Adipocyte (in vitro differentiated cells): ENCODE results near the gene NUP54.
A peak's percentile ranks its signal among the peaks of the same experiment; 100 is the strongest.

Source experiments
- DNase-seq: peaks from one replicate; pipeline ENCODE4 v3.0.0-alpha.2; 2015; ENCODE audit warnings: low read depth
- H3K27me3 ChIP-seq: replicated peaks from 2 replicates; pipeline ENCODE4 v1.7.0; 2013; ENCODE audit warnings: mild to moderate bottlenecking, low read length, moderate library complexity; ENCODE audit not compliant: control insufficient read depth, insufficient read depth
- H3K36me3 ChIP-seq: 2 replicates; pipeline ENCODE4 v1.7.0; 2013; ENCODE audit warnings: low read length, mild to moderate bottlenecking, moderate library complexity; ENCODE audit not compliant: control insufficient read depth, insufficient read depth, severe bottlenecking
- H3K4me1 ChIP-seq: 2 replicates; pipeline ENCODE4 v1.7.0; 2013; ENCODE audit warnings: mild to moderate bottlenecking, low read length, moderate library complexity; ENCODE audit not compliant: control insufficient read depth, insufficient read depth
- H3K4me3 ChIP-seq: 2 replicates; pipeline ENCODE4 v1.7.0; 2013; ENCODE audit warnings: mild to moderate bottlenecking, low read length, moderate library complexity
- H3K9ac ChIP-seq: 2 replicates; pipeline ENCODE4 v1.7.0; 2013; ENCODE audit warnings: mild to moderate bottlenecking, low read length, moderate library complexity
- H3K9me3 ChIP-seq: 2 replicates; pipeline ENCODE4 v1.7.0; 2013; ENCODE audit warnings: mild to moderate bottlenecking, low read length, moderate library complexity; ENCODE audit not compliant: control insufficient read depth

The NUP54 gene

GRCh38 chr4:76179398-76180318 is 31.5 kb upstream of the NUP54 start:
- peaks cover 35% of the 10 kb centered on the region for H3K36me3 ChIP-seq
- H3K27me3 ChIP-seq: no peaks in the 10 kb centered on the region
- peak; percentile 93 for DNase-seq
- H3K9me3 ChIP-seq: no peaks in the 10 kb centered on the region
- H3K4me3 ChIP-seq: no peak overlapping the region
- peaks cover 26% of the 10 kb centered on the region for H3K4me1 ChIP-seq
- H3K9ac ChIP-seq: peak overlapping the region; percentile 42

DNA sequence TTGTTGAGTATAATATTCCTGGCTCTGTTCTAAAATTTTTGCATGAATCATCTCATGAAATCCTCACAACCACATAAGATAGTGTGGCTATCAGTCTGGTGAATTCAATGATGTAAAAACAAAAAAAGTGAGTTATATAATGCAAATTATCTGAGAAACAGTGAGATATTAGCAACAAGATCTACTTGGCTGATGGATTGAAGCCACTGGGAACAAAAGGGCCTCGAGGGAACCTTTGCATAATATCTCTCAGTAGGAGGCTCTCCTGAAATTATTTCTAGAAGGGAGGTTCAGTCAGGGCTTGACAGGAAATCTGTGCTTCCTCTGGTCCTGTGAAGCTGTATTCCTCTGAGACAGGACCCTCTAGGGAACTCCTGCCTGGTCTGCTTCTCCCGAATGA is 30.1 kb upstream of the NUP54 start:
- Histone ChIP-seq H3K36me3 (peaks cover 41% of the 10 kb centered on the region), H3K4me1 (peaks cover 26% of the 10 kb centered on the region), H3K9me3 (no peaks in the 10 kb centered on the region), H3K9ac (peak overlapping the region; percentile 43), H3K27me3 (no peaks in the 10 kb centered on the region), H3K4me3 (no peak overlapping the region)
- no peak for DNase-seq

DNA sequence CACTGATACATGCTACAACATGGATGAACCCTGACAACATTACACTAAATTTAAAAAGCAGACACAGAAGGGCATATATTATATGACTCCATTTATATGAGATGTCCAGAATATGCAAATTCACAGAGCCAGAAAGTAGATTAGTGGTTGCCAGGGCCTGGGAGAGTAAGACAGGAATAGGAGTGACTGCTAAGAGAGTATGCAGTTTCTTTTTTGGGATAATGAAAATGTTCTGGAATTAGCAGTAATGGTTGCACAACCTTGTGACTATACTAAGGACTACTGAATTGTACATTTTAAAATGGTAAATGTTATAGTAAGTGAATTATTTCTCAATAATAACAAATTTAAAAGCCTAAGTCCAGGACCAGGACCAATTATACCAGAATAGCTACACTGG is 29.5 kb upstream of the NUP54 start:
- H3K9me3 ChIP-seq: no peaks in the 10 kb centered on the region
- peaks cover 26% of the 10 kb centered on the region for H3K4me1 ChIP-seq
- H3K36me3 ChIP-seq: peaks cover 47% of the 10 kb centered on the region
- no peak overlapping the region for H3K9ac ChIP-seq
- H3K4me3 ChIP-seq: no peak overlapping the region
- no peaks in the 10 kb centered on the region for H3K27me3 ChIP-seq
- DNase-seq: peak; percentile 54

GRCh38 chr4:76175336-76175735 is 27.1 kb upstream of the NUP54 start:
- Histone ChIP-seq H3K36me3 (peaks cover 64% of the 10 kb centered on the region), H3K4me3 (no peak overlapping the region), H3K9ac (no peak overlapping the region), H3K4me1 (peaks cover 26% of the 10 kb centered on the region), H3K9me3 (no peaks in the 10 kb centered on the region), H3K27me3 (no peaks in the 10 kb centered on the region)
- DNase-seq: no peak

DNA sequence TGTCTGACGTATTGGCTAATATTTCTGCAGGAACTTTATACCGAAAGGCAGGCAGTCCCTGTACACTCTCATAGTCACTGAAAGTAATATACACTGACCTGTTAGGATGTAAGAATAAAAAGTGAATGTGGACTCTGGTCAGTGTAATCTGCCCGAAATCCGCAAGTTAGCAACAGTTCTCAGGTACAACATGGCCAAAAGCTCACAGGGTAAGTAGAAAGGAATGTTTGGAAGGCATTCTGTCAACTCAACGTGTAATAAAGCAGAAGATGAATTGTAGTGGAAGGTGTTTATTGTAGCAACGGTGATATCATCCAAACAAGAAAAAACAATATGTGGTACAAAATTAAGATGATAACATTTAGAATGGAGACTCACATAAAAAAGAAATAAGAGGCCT is 26.0 kb upstream of the NUP54 start:
- H3K27me3 ChIP-seq: no peaks in the 10 kb centered on the region
- peaks cover 69% of the 10 kb centered on the region for H3K36me3 ChIP-seq
- peaks cover 21% of the 10 kb centered on the region for H3K4me1 ChIP-seq
- H3K9ac ChIP-seq: no peak overlapping the region
- no peaks in the 10 kb centered on the region for H3K9me3 ChIP-seq
- H3K4me3 ChIP-seq: no peak overlapping the region
- DNase-seq: no peak

GRCh38 chr4:76168688-76169087 is 20.5 kb upstream of the NUP54 start:
- no peak overlapping the region for H3K9ac ChIP-seq
- H3K36me3 ChIP-seq: peaks cover 91% of the 10 kb centered on the region

DNA sequence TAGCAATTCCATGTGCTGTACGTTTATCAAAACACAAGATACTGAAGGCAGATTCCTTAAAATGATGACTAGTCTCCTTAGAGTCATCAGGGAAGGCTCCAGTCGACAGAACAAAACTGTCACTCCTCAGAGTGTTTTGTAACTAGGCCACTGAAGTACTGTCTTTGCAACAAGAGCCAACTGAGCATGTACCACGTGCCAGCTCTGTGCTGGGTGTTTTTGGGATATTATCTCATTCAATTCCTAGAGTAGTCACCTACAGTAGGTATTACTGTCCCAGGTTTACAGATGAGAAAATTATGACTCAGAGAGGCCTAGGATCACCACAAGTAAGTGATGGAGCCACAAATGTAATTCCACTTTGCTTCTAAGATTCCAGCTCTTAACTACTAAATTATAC is 18.3 kb upstream of the NUP54 start:
- Histone ChIP-seq H3K4me1 (no peaks in the 10 kb centered on the region), H3K9me3 (no peaks in the 10 kb centered on the region), H3K27me3 (no peaks in the 10 kb centered on the region), H3K9ac (no peak overlapping the region), H3K36me3 (peaks cover 93% of the 10 kb centered on the region), H3K4me3 (no peak overlapping the region)
- no peak for DNase-seq

More at GRCh38 chr4:76168688-76169087, 20.5 kb upstream of the NUP54 start:
- Histone ChIP-seq H3K9me3 (no peaks in the 10 kb centered on the region), H3K27me3 (no peaks in the 10 kb centered on the region), H3K4me3 (no peak overlapping the region), H3K4me1 (no peaks in the 10 kb centered on the region)
- DNase-seq: no peak

DNA sequence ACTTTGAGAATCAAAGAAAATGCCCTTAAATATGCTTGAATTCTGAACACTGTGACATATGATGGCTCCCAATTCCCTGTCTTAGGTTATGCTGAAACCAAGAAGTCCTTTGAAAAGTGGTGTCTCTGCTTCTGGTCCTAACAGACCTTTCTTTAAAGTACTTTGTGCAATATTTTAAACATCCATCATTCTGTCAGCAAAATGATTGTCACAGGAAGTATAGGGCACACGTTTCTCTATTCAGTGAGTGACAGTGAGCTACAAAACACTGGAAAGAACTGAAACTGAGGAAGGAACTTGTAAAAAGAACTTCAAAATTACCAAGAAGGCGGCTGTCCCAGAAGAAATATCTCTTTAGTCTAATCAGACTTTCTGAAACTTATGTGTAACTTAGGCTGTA is 12.2 kb upstream of the NUP54 start:
- peaks cover 69% of the 10 kb centered on the region for H3K36me3 ChIP-seq
- peaks cover 22% of the 10 kb centered on the region for H3K4me1 ChIP-seq
- H3K27me3 ChIP-seq: no peaks in the 10 kb centered on the region
- H3K4me3 ChIP-seq: no peak overlapping the region
- no peaks in the 10 kb centered on the region for H3K9me3 ChIP-seq
- H3K9ac ChIP-seq: no peak overlapping the region
- DNase-seq: no peak

DNA sequence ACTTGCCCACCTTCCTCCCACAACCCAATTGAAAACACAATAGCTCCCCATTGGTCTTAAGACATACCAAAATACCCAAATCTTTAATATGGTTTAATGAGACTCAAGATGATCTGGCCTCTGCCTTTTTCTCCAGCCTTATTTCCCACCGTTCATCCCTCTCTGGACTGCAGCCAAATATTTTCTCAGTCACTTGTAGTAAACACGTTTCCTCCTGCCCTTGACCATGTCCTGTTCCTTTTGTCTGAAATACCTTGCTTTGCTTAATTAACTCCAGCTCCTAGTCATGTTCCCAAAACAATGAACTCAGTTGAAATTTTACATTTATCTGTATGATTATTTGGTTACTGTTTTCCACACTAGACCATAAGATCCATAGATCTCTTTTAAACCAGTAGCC is 8.4 kb upstream of the NUP54 start:
- Histone ChIP-seq H3K36me3 (peaks cover 33% of the 10 kb centered on the region), H3K4me1 (peaks cover 22% of the 10 kb centered on the region), H3K9ac (no peak overlapping the region), H3K4me3 (no peak overlapping the region), H3K9me3 (no peaks in the 10 kb centered on the region), H3K27me3 (no peaks in the 10 kb centered on the region)
- no peak for DNase-seq

DNA sequence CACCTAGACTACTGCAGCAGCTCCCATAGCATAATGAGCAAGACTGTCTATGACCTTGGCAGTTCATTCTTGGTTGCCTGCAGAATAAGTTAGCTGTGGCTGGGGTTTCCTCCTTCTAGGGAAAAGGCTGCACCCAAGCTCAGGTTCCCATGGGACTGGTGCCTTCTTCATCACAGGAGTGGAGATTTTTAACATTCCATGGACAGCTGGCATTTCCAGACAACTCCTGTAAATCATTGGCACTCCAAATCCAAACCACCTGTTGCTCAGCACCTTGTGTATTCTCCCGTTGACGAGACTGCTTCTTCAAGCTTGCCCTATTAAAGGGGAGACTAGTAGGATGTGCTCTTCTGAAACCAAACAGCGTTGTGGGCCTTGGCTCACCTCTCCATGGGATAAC is 7.8 kb upstream of the NUP54 start:
- Histone ChIP-seq H3K36me3 (peaks cover 26% of the 10 kb centered on the region), H3K4me3 (no peak overlapping the region), H3K9ac (no peak overlapping the region), H3K4me1 (peaks cover 22% of the 10 kb centered on the region), H3K9me3 (no peaks in the 10 kb centered on the region), H3K27me3 (no peaks in the 10 kb centered on the region)
- DNase-seq: no peak

GRCh38 chr4:76153356-76153755 is 5.2 kb upstream of the NUP54 start:
- Histone ChIP-seq H3K4me1 (peaks cover 23% of the 10 kb centered on the region), H3K27me3 (no peaks in the 10 kb centered on the region), H3K4me3 (no peak overlapping the region), H3K36me3 (no peaks in the 10 kb centered on the region), H3K9me3 (no peaks in the 10 kb centered on the region), H3K9ac (no peak overlapping the region)
- DNase-seq: no peak
